Measurements from ENCODE around the gene NT5M. TPM values are rescaled to one million over a fixed set of nuclear protein-coding genes. Genes with fewer than 3 reads are reported as not detected.
"Not testable (repeated sequence)": the region's sequence is repeated elsewhere in the genome, so short reads cannot be mapped to it uniquely, and the experiment has no call there.

Gene NT5M
- total RNA-seq, 1 donor from 2014 or later = 4.6 TPM

DNA sequence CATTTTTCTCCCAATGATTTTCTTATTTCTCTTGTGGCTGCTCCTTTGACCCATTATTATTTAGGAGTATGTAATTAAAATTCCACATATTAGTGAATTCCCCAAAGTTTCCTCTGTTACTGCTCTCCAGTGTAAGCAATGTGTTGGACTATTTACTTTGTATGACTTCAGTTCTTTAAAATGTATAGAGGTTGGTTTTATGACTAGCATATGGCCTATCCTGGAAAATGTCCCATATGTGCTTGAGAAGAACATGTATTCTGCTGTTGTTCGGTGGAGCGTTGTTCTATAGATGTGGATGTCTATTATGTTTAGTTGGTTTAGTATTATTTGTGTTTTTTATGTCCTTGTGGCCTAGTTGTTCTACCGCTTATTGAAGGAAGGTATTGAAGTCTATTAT, 6.0 kb upstream of the NT5M start:
- TF ChIP-seq, protein P1, sequence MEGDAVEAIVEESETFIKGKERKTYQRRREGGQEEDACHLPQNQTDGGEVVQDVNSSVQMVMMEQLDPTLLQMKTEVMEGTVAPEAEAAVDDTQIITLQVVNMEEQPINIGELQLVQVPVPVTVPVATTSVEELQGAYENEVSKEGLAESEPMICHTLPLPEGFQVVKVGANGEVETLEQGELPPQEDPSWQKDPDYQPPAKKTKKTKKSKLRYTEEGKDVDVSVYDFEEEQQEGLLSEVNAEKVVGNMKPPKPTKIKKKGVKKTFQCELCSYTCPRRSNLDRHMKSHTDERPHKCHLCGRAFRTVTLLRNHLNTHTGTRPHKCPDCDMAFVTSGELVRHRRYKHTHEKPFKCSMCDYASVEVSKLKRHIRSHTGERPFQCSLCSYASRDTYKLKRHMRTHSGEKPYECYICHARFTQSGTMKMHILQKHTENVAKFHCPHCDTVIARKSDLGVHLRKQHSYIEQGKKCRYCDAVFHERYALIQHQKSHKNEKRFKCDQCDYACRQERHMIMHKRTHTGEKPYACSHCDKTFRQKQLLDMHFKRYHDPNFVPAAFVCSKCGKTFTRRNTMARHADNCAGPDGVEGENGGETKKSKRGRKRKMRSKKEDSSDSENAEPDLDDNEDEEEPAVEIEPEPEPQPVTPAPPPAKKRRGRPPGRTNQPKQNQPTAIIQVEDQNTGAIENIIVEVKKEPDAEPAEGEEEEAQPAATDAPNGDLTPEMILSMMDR (IDR thresholded peaks at IDR 0.05) = no peak
- Histone ChIP-seq H3K27ac (no peak overlapping the region), H3K4me1 (peaks cover 0 to 3% of the 10 kb centered on the region in 2 donors), H3K4me3 (no peak overlapping the region), H3K9me3 (no peaks in the 10 kb centered on the region), H3K36me3 (no peaks in the 10 kb centered on the region), H3K27me3 (no peaks in the 10 kb centered on the region)
- no peak for DNase-seq (ENCODE audit: low spot score in 2 of 2)
- intact Hi-C loops (cut with DNase I) = no loop called here

DNA sequence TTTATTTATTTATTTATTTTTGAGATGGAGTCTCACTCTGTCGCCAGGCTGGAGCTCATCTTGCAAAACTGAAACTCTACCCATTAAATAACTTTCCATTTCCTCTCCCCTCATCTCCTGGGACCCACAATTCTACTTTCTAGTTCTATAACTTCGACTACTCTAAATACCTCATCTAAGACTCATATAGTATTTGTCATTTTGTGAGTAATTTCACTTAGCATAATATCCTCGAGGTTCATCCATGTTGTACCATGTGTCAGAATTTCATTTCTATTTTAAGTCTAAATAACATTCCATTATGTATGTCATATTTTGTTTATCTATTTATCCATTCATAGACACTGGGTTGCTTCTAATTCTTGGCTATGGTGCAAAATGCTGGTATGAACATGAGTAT, 5.1 kb upstream of the NT5M start:
- DNase-seq (ENCODE audit: low spot score in 2 of 2) = no peak
- intact Hi-C loops (cut with DNase I) = no loop called here
- TF ChIP-seq, protein P1 (IDR thresholded peaks at IDR 0.05) = no peak
- Histone ChIP-seq H3K36me3 (no peaks in the 10 kb centered on the region), H3K27me3 (no peaks in the 10 kb centered on the region), H3K27ac (no peak overlapping the region), H3K4me3 (no peak overlapping the region), H3K4me1 (peaks cover 0 to 3% of the 10 kb centered on the region in 2 donors), H3K9me3 (no peaks in the 10 kb centered on the region)

DNA sequence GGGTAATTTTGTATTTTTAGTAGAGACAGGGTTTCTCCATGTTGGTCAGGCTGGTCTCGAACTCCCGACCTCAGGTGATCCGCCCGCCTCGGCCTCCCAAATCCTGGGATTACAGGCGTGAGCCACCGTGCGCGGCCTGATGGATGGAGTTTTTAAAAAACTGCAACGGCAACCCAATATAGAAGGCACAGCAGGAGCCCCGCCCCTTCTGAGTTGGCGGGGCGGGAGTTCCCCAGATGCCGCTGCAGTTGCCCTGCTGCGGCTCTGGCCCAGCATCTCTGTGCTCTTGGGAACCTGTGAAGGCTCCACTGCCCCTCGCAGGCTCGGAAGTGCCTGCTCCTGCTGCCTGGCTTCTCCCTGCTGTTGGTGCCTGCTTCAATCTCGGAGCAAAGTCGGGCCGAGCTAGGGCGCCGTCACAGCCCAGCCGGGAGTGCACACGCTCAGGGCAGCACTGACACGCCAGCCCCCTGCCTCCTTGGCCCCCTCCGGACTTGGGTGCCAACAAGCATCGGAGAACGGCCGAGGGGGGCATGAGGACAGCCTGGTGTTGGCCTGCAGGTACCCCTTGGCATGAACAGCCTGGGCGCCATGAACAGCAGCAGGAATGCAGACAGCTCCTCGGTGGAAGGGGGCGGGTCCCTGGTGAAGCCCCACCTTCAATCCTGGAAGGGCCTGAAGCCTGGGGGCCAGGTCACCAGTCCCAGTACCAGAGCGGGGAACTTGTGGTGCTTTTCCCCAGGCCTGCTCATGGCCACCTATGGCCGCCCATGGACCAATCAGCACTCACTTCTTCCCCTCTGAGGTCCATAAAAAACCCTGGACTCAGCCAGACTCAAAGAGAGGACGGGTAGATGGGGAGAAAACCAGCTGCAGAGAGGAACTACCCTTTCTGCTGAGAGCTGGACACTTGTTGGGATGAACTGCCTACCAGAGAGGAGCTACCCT, 2.3 kb upstream of the NT5M start:
- TF ChIP-seq, protein P1 (IDR thresholded peaks at IDR 0.05) = no peak
- intact Hi-C loops (cut with DNase I) = loop anchor here (10.0 kb wide), 1 partner anchor 296 kb away; no protein-coding TSS in a partner anchor
- peaks cover 0 to 6% of the 10 kb centered on the region in 2 donors for H3K4me1 ChIP-seq
- H3K36me3 ChIP-seq = no peaks in the 10 kb centered on the region
- H3K4me3 ChIP-seq = peak overlapping the region; percentile 41 to 52
- DNase-seq (ENCODE audit: low spot score in 2 of 2) = peak in 1 of 2 donors; percentile 79
- H3K27me3 ChIP-seq = no peaks in the 10 kb centered on the region
- peak overlapping the region; percentile 59 to 71 for H3K27ac ChIP-seq
- no peaks in the 10 kb centered on the region for H3K9me3 ChIP-seq

DNA sequence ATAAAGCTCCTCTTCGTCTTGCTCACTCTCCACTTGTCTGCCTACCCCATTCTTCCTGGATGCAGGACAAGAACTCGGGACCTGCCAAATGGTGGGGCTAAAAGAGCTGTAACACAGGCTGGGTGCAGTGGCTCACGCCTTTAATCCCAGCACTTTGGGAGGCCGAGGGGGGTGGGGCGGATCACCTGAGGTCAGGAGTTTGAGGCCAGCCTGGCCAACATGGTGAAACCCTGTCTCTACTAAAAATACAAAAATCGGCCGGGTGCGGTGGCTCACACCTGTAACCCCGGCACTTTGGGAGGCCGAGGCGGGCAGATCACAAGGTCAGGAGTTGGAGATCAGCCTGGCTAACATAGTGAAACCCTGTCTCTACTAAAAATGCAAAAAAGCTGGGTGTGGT, 1.5 kb upstream of the NT5M start:
- H3K27me3 ChIP-seq; H3K9me3 ChIP-seq; DNase-seq (ENCODE audit: low spot score in 2 of 2); H3K36me3 ChIP-seq; H3K4me3 ChIP-seq; H3K4me1 ChIP-seq: not testable (repeated sequence)
- peak overlapping the region in 1 of 2 donors; percentile 71 for H3K27ac ChIP-seq
- intact Hi-C loops (cut with DNase I) = loop anchor here (10.0 kb wide), 1 partner anchor 297 kb away; no protein-coding TSS in a partner anchor

DNA sequence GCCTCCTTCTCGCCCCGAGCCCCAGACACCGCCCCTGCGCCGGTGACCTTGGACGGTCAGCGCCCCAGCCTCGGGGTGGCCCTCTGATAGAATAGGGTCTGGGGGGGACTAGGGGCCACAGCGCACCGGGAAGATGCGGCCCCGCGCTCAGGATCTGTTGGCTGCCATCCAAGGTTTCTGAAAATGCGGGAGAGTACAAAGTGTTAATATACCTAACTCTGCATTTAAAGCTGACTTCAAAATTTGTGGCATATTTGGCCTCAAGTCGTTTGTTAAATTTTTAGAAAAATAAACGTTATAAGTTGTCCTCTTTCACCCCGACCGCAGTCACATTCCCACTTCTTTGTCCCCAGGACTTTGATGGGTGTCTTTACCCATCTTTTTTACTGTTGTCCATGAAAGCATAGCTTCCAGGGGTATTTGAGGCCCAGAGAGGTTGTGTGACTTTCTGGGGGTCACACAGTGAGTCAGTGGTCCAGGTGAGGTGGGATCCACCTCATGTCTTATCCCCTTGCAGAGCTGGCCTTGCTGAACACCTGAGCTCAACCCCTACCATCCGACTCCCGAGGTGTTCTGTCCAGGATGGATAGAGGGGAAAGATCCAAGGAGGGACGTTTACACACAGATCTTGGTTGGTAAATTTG, 796 bp downstream of the NT5M start:
- H3K4me3 ChIP-seq = peak overlapping the region; percentile 70 to 73
- peak overlapping the region in 1 of 2 donors; percentile 54 for H3K27ac ChIP-seq
- no peaks in the 10 kb centered on the region for H3K27me3 ChIP-seq
- no peaks in the 10 kb centered on the region for H3K9me3 ChIP-seq
- TF ChIP-seq, protein P1 (IDR thresholded peaks at IDR 0.05) = no peak
- no peak for DNase-seq (ENCODE audit: low spot score in 2 of 2)
- no peaks in the 10 kb centered on the region for H3K36me3 ChIP-seq
- intact Hi-C loops (cut with DNase I) = loop anchor here (1.0 to 10.0 kb wide), 2 partner anchors 23 to 299 kb away; partner anchors contain the start of gene COPS3
- H3K4me1 ChIP-seq = peaks cover 0 to 6% of the 10 kb centered on the region in 2 donors
